ENCODE results near the gene CFAP46. TPM values are rescaled to one million over a fixed set of nuclear protein-coding genes. Genes with fewer than 3 reads are reported as not detected.

CFAP46 gene
- total and polyA plus RNA-seq, 10 of the 15 experiments (the other 5 are each of a cell fraction or from before 2014, with no cell fraction given), result 0.01 to 0.18 (median 0.03) TPM; not detected in 7

DNA sequence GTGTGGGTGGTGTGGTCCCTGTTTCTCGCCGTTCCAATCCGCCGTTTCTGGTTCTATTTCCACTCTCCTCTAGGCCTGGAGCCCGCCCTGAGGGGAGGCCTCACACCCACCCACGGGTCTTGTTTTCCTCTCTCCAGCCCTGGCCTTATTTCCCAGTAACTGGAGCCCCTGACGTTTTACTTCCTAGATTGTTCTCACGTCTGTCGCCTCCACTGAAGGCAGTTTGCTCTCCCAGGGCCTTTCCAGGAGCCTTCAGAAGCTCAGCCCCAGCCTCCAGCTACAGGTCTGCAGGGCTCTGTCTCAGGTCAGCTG is 30.6 kb downstream of the CFAP46 start:
- no peak overlapping the region for H2AFZ ChIP-seq (ENCODE audit: control insufficient read depth, low read depth, low read length)
- in situ Hi-C loops (cut with MboI), result no loop called here
- no peaks in the 10 kb centered on the region for H3K4me1 ChIP-seq (ENCODE audit: control insufficient read depth, insufficient read depth, low read length)
- H3K27ac ChIP-seq (ENCODE audit: control insufficient read depth, insufficient read depth), result no peak overlapping the region
- ChIA-PET SMC1A (ENCODE audit: uncharacterized antibody, unreplicated experiment) (no interaction called here), RAD21 (ENCODE audit: unreplicated experiment) (no interaction called here), POLR2A (no interaction called here), CTCF (no interaction called here)
- no peak for FAIRE-seq
- H3K27me3 ChIP-seq (replicated peaks in 1 of 2; ENCODE audit: control insufficient read depth in 2 of 2, insufficient read depth in 2 of 2, low read length in 1 of 2), result no peaks in the 10 kb centered on the region; a peak in 1 of 4 replicates
- no peak overlapping the region for H3K9ac ChIP-seq (ENCODE audit: control insufficient read depth, insufficient read depth, low read length)
- no peak for ATAC-seq
- H3K9me3 ChIP-seq (replicated peaks; ENCODE audit: control insufficient read depth, insufficient read depth, low read length), result no peaks in the 10 kb centered on the region; the same call in 2 of the 3 replicates
- 21% methylated on average over 9 of the region's 9 CpGs for WGBS (ENCODE audit: insufficient coverage, insufficient replicate concordance, low lambda C conversion rate, missing lambda C conversion rate)
- no peaks in the 10 kb centered on the region for H3K79me2 ChIP-seq (ENCODE audit: control insufficient read depth, insufficient read depth, low read length)
- H3K36me3 ChIP-seq (ENCODE audit: control insufficient read depth in 2 of 2, insufficient read depth in 2 of 2, low read length in 1 of 2), result no peaks in the 10 kb centered on the region
- BruUV-seq (replicated peaks), result no TSS peak
- no peaks in the 10 kb centered on the region for H4K20me1 ChIP-seq (ENCODE audit: control insufficient read depth, insufficient read depth)
- intact Hi-C loops (cut with micrococcal nuclease; ENCODE audit: unreplicated experiment), result no loop called here
- DNase-seq (ENCODE audit: low read depth, low spot score), result no peak
- H3K4me2 ChIP-seq (ENCODE audit: control insufficient read depth, insufficient read depth), result no peak overlapping the region
- H3K4me3 ChIP-seq, result no peak overlapping the region
- TF ChIP-seq TARDBP (IDR thresholded peaks at IDR 0.05; ENCODE audit: borderline replicate concordance), result no peak
- no peak for TF ChIP-seq RFX5 (IDR thresholded peaks at IDR 0.05; ENCODE audit: low read depth, low read length)
- no peak for TF ChIP-seq SMAD5 (IDR thresholded peaks at IDR 0.05; ENCODE audit: low read depth)
- TF ChIP-seq CEBPB (IDR thresholded peaks at IDR 0.05; ENCODE audit: borderline replicate concordance in 1 of 2, low read depth in 2 of 2, low read length in 2 of 2), result no peak
- TF ChIP-seq MTA2 (IDR thresholded peaks at IDR 0.05; ENCODE audit: low read depth), result no peak
- no peak for TF ChIP-seq BCL3 (IDR thresholded peaks at IDR 0.05; ENCODE audit: borderline replicate concordance, insufficient read depth, low read depth, low read length, poor library complexity, severe bottlenecking)
- TF ChIP-seq PAX8 (IDR thresholded peaks at IDR 0.05), result no peak
- TF ChIP-seq ZNF274 (IDR thresholded peaks at IDR 0.05; ENCODE audit: insufficient read depth, insufficient read length), result no peak
- TF ChIP-seq, protein P1, sequence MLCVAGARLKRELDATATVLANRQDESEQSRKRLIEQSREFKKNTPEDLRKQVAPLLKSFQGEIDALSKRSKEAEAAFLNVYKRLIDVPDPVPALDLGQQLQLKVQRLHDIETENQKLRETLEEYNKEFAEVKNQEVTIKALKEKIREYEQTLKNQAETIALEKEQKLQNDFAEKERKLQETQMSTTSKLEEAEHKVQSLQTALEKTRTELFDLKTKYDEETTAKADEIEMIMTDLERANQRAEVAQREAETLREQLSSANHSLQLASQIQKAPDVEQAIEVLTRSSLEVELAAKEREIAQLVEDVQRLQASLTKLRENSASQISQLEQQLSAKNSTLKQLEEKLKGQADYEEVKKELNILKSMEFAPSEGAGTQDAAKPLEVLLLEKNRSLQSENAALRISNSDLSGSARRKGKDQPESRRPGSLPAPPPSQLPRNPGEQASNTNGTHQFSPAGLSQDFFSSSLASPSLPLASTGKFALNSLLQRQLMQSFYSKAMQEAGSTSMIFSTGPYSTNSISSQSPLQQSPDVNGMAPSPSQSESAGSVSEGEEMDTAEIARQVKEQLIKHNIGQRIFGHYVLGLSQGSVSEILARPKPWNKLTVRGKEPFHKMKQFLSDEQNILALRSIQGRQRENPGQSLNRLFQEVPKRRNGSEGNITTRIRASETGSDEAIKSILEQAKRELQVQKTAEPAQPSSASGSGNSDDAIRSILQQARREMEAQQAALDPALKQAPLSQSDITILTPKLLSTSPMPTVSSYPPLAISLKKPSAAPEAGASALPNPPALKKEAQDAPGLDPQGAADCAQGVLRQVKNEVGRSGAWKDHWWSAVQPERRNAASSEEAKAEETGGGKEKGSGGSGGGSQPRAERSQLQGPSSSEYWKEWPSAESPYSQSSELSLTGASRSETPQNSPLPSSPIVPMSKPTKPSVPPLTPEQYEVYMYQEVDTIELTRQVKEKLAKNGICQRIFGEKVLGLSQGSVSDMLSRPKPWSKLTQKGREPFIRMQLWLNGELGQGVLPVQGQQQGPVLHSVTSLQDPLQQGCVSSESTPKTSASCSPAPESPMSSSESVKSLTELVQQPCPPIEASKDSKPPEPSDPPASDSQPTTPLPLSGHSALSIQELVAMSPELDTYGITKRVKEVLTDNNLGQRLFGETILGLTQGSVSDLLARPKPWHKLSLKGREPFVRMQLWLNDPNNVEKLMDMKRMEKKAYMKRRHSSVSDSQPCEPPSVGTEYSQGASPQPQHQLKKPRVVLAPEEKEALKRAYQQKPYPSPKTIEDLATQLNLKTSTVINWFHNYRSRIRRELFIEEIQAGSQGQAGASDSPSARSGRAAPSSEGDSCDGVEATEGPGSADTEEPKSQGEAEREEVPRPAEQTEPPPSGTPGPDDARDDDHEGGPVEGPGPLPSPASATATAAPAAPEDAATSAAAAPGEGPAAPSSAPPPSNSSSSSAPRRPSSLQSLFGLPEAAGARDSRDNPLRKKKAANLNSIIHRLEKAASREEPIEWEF (IDR thresholded peaks at IDR 0.05; ENCODE audit: insufficient replicate concordance, low read depth, low read length), result no peak
- TF ChIP-seq RELA (IDR thresholded peaks at IDR 0.05; ENCODE audit: borderline replicate concordance, partially characterized antibody), result no peak
- no peak for TF ChIP-seq BRCA1 (IDR thresholded peaks at IDR 0.05; ENCODE audit: low read depth, low read length)
- TF ChIP-seq RBBP5 (conservative IDR thresholded peaks at IDR 0.05), result no peak
- no peak for TF ChIP-seq IRF4 (IDR thresholded peaks at IDR 0.05; ENCODE audit: low read depth, low read length)
- TF ChIP-seq, protein P2, sequence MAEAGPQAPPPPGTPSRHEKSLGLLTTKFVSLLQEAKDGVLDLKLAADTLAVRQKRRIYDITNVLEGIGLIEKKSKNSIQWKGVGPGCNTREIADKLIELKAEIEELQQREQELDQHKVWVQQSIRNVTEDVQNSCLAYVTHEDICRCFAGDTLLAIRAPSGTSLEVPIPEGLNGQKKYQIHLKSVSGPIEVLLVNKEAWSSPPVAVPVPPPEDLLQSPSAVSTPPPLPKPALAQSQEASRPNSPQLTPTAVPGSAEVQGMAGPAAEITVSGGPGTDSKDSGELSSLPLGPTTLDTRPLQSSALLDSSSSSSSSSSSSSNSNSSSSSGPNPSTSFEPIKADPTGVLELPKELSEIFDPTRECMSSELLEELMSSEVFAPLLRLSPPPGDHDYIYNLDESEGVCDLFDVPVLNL (IDR thresholded peaks at IDR 0.05; ENCODE audit: low read depth, low read length), result no peak
- no peak for TF ChIP-seq TCF3 (IDR thresholded peaks at IDR 0.05; ENCODE audit: borderline replicate concordance, insufficient read depth, low read depth, low read length)
